Muscle of arm (tissue), 12 donors: ENCODE results near the gene PIN1. TPM values are rescaled to one million over a fixed set of nuclear protein-coding genes. Genes with fewer than 3 reads are reported as not detected.

ENCODE experiments used
- DNase-seq: peaks from one replicate; pipeline ENCODE4 v3.0.0-alpha.2; 2013
- polyA plus RNA-seq, 12 donors: library from polyadenylated mRNA; unstranded; fragments of 120-200 nt; gene quantifications; one replicate each; pipeline ENCODE4 v1.2.1, GENCODE V29; 2013; ENCODE audit not compliant: insufficient read length in 12 of 12

The PIN1 gene
- polyA plus RNA-seq, 12 donors, result 42.3 to 90.2 (median 54.6) TPM; not detected in 1

DNA sequence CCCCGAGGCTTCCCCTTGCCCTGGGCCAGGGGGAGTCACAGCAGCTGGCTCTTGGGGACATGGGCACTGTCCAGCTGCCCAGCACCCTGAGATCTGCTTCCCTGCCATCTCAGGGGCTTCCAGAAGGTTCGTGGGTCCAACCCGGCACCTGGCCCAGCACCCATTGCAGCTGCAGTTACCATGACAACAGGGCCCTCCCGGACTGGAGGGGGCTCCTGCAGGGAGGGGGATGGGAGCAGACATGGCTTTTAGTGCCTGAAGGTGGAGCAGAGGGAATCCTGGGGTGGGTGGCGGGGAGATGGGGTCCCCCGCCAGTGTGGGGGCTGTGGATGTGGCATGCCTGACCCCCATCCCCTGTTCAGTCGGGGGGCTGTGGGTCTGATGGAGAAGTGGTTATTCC lies 14.7 kb downstream of the PIN1 start:
- no peak for DNase-seq

GRCh38 chr19:9850235-9850959 lies 15.3 kb downstream of the PIN1 start:
- no peak for DNase-seq

GRCh38 chr19:9854282-9854846 lies 19.2 kb downstream of the PIN1 start:
- no peak for DNase-seq

DNA sequence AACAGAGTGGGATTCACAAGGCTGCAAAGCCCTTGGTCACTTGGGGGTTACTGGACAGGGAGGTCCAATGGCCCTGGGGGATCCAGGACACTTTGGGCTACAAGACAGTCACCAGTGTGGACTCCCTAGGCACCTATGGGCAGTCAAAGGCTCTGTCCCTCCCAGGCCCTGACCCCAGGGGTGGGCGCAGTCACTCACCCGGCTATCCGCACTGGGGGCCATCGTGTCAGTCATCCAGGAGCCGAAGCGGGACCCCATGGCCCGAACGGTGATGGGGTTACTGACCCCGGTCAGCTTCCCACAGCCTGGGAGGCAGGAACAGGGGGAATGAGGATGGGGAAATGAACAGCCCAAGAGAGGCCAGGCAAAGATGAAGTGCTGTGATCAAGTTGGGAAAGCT lies 21.5 kb downstream of the PIN1 start:
- no peak for DNase-seq

DNA sequence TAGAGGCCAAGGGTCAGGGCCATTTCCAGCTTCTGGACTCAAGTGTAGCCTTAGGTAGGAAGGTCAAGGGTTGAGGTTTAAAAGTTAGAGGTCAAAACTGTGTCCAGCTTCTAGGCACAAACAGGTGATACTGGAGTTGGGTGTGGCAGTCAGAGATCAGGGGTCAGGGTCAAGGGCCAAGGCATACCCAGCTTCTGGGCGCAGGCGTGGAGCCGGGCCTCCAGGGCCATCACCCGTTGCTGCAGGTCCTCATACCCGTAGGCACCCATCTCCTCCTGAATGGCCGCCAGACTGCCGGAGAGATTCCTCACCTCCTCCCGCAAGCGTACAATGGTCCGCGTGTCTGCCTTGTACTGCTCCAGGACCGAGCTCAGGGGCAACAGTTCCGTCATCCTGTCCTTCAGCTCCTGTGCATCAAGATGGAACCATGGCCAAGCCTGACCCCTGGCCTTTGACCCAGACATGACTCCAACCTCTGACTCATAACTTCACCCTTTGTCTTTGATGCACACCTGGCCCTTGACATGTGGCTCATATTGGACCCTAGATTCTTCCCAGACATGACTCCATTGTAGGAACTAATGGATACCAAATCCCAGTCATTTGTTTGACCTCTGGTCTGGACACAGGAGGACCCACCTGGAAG lies 22.1 kb downstream of the PIN1 start:
- DNase-seq, result no peak

DNA sequence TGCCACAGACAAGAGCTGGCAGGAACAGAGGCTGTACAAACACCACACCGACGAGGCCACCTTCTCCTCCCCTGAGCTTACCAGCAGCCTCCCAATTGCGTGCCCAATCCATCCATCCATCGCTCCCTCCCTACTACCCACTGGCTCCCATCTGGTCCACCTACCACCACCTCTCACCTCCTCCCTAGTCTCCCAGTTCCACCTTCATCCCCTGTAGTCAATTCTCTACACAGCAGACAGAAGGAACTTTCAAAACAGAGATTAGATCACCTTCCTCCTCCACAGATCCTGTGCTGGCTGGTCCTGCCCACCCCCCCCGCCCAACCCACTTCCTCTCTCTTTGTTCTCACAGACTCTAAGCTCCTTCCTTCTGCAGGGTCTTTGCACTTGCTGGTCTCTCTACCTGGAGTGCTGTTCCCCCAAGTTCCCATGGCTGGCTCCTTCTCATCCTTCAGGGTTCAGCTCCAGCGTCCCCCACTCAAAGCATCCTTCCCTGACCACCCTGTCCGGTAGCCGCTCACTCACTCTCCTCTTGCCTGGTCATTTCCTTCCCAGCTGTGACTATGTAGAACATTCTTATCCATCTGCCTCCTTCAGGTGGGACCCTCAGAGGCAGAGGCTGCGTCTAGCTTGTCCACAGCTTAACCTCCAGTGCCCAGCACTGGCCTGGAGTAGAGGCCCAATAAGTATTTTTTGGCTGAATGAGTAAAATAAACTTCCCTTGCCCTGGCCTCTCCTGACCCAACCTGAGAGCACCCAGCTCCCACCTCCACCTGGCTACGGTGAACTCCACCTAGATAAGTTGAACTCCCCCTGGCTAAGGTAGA lies 23.0 kb downstream of the PIN1 start:
- no peak for DNase-seq

DNA sequence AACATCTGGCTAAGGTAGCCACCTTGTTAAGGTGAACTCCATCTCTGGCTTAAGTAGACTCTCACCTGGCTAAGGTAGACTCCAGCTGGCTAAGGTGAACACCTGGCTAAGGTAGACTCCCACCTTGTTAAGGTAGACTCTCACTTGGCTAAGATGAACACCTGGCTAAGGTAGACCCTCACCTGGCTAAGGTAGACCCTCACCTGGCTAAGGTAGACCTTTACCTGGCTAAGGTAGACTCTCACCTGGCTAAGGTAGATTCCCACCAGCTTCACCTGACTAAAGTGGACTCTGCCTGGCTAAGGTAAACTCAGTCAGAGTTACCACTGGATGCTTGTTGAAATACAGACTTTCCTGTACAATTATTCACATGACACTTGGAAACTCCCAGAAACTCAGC lies 23.6 kb downstream of the PIN1 start:
- DNase-seq, result no peak

GRCh38 chr19:9860407-9860806 lies 25.3 kb downstream of the PIN1 start:
- DNase-seq, result no peak

DNA sequence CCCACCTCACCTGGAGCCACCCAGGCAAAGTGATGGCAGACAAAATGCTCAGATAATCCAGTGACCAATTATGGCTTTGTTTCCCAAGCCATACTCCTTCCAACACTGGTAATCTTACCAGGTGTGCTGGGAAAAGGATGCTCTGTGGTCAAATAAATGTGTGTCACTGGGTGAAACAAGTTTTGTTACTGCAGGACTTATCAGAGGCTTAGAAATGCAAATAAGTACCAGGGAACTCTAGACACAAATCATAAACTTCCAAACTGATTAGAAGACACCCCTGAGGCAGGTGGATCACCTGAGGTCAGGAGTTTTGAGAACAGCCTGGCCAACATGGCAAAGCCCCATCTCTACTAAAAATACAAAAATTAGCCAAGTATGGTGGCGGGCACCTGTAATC lies 26.4 kb downstream of the PIN1 start:
- DNase-seq, result no peak

DNA sequence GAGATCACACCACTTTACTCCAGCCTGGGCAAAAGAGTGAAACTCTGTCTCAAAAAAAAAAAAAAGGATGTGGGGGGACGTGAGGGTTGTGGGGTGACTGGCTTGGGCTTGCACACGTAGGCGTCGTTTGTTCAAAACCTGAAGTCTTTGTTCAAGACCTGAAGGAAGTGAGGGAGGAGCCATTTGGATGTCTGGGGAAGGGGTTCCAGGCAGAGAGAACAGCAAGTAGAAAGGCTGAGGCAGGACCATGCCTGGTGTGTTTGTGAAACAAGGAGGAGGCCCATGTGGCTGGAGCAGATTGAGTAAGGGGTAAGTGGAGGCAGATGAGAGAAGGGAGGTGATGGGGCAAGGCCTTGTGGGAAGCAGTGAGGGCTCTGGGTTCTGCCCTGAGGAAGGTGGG lies 27.8 kb downstream of the PIN1 start:
- DNase-seq, result no peak

DNA sequence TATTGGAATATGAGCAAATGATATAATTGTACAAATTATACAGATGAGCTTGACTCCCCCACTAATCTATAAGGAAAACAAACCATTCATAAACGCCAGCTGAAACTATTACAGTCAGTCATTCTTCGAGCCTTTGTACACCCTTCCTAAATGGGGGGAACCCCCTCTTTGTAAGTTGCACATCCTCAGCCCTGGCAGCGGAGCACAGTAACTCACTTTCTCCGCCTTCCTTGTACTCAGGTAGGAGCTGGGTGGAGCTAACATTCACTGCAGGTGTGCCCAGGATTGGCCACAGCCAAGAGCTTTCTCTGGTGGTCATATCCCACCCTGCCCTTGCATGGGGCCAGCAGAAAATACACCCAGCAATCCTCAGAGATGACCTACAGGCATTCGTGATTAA lies 28.6 kb downstream of the PIN1 start:
- DNase-seq, result no peak

DNA sequence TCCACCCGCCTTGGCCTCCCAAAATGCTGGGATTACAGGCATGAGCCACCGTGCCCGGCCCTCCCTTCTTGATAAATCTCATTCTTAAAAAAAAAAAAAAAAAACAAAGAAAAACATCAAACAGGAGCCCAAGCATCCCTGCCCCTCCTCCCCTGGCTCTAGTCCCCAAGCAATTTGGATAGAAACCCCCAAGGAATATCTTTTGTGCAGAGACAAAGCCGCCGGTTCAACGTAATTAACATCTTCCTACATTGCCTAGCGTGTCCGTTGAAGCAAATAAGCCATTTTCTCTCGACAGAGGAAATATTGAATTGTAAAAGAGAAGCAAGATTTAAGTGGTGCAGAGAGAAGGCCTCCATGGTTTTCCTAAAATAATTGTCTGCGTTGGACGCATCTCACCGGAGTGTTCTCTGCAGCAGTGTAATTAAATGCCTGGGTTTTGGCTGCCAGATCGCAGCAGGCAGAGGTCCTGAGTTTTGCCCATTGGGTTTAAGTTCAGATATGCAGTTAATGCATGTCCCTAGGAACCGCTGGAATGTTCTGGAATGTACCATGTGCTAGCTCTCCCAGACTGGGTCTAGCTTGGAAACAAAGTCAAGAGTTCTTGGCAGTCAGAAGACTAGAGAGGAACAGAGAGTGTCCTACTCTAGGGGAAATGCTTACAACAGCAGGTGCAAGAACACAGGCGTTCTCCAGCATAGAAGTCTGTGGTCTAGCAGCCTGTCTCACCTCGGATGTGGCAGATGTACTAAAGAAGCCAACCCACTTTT lies 30.8 kb downstream of the PIN1 start:
- DNase-seq, result peak; percentile 21

DNA sequence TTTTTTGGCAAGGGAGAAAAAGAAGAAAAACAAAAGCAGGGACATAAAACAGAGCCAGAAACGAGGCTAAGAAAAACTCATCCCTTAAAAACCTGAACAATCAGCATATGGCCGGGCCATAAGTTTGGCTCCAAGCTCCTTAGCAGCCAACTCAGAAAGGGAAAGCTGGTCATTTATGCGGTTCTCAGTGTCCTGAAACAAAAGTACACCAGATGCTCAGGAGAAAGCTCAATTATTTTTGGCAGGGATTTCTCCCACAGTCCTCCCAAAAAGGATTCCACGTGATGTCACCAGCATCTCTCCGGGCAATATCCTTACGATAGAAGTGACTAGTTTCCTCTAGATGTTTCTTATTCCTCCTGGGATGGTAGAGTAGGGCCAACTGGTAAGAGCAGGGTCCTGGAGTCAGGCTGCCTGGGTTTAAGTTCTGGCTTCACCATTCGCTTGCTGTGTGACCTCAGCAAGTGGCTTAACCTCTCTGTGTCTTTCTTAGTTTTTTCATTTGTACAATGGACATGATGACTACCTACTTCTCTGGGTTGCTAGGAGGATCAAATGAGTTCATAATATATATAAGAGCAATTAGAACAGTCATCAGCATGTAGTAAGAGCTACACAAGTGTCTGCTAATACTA lies 34.0 kb downstream of the PIN1 start:
- no peak for DNase-seq

GRCh38 chr19:9871626-9872338 lies 36.7 kb downstream of the PIN1 start:
- no peak for DNase-seq

- no peak for DNase-seq
These were observed 37.6 kb downstream of the PIN1 start for GRCh38 chr19:9872618-9873242.

- DNase-seq, result no peak
These were observed 40.0 kb downstream of the PIN1 start for GRCh38 chr19:9875031-9875627.

DNA sequence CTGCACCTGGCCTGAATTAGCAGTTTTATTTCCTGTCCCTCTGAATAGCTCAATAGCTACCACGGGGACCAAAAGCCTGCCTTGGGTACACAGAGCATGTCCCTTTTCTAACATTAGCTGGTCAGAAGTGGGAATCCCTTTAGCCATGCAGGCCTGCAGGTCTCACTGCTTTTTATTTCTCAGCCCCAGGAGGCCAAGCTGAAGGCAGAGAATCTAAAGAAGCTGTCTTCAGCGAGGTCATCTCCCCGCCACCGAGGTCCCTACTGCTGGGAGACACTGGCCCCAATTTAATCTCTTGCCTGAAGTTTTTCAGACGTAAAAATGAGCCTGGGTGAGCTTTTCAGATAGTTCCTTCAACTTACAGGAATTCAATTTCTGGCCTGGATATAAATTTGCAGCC lies 40.7 kb downstream of the PIN1 start:
- DNase-seq, result no peak

GRCh38 chr19:9877780-9878510 lies 42.8 kb downstream of the PIN1 start:
- DNase-seq, result no peak
